CD4-positive, alpha-beta T cell treated with Interleukin-6 for 4 hours (primary cell): ENCODE data around the gene SFXN3.

Experiments used
- DNase-seq: peaks from one replicate; pipeline ENCODE4 v3.0.0-alpha.2; 2020; ENCODE audit warnings: mixed read lengths

The SFXN3 gene

GRCh38 chr10:101060951-101061623 lies 30.1 kb downstream of the SFXN3 start:
- DNase-seq = peak; percentile 92

DNA sequence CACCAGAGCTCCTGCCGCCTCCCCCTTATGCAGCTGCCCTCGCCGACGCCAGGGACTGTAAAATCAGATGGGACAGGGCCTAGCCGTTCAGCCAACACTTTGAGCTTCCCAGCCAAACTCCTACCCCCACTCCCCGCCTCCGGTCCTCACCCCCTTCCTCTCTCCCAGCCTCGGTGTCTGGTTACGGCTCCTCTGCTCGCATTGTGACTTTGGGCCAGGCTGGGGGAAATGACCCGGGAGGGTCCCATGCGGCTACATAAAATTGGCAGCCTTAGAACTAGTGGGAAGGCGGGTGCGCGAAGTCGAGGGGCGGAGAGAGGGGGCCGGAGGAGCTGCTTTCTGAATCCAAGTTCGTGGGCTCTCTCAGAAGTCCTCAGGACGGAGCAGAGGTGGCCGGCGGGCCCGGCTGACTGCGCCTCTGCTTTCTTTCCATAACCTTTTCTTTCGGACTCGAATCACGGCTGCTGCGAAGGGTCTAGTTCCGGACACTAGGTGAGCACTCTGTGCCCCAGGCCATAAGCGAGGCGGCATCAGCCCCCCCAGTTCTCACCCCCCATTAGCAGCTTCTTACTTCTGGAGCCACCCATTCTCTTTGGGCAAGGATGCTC lies 30.7 kb downstream of the SFXN3 start, which contains the start of gene KAZALD1:
Gene KAZALD1, plus strand, starts transcription at position 366 of the 608 bp plus-strand sequence. CDS start 604 bp downstream, outside the sequence.
- no peak for DNase-seq

- DNase-seq = peak; percentile 67
Observed at GRCh38 chr10:101062232-101063049, 31.4 kb downstream of the SFXN3 start.

GRCh38 chr10:101063050-101063525 lies 32.1 kb downstream of the SFXN3 start:
- no peak for DNase-seq

DNA sequence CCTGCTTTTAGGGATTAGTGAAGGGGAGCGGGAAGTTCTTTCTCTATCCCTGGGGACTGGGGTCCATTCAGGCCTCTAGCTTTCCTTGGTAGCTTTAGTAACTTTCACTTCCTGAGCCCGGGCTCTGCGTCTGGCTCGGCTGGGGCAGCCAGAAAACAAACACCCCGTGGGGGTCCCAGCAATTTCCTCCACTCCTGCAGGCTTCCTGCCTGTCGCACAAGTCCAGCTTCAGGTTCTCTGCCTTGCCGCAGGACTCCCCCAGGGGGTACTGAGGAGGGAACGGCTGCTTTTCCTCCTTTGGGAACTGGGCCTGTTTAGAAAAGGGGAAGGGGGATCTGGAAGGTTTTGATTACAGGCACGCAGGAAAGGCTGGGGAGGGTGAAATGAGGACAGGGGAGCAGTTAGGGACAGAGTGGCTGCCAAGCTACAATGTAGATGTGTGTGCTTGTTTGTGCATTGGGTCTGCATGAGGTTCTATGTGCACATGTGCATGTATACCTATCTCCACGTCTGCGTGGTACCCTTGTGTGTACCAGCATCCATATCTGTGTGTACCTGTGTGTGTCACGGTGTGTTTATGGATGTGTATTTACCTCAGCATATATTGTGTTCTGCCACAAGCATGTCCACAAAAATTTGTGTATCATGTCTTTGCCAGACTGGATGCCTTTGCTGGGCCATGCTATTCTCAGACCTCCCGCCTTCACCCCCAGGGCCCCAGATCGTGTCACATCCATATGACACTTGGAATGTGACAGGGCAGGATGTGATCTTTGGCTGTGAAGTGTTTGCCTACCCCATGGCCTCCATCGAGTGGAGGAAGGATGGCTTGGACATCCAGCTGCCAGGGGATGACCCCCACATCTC lies 32.7 kb downstream of the SFXN3 start:
- no peak for DNase-seq

DNA sequence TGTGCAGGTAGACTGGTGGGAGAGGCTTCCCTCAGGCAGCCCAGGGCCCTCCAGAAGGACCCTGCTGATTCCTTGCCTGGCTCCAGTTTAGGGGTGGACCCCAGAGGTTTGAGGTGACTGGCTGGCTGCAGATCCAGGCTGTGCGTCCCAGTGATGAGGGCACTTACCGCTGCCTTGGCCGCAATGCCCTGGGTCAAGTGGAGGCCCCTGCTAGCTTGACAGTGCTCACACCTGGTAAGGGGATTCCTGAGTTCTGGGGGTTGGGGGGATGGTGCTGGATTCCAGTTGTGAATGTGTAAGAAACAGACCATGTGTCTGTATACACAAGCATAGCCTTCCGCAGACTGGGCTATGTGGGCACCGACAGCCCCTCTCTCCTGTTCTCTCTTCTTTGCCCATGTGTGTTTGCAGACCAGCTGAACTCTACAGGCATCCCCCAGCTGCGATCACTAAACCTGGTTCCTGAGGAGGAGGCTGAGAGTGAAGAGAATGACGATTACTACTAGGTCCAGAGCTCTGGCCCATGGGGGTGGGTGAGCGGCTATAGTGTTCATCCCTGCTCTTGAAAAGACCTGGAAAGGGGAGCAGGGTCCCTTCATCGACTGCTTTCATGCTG lies 33.5 kb downstream of the SFXN3 start:
- DNase-seq = no peak

DNA sequence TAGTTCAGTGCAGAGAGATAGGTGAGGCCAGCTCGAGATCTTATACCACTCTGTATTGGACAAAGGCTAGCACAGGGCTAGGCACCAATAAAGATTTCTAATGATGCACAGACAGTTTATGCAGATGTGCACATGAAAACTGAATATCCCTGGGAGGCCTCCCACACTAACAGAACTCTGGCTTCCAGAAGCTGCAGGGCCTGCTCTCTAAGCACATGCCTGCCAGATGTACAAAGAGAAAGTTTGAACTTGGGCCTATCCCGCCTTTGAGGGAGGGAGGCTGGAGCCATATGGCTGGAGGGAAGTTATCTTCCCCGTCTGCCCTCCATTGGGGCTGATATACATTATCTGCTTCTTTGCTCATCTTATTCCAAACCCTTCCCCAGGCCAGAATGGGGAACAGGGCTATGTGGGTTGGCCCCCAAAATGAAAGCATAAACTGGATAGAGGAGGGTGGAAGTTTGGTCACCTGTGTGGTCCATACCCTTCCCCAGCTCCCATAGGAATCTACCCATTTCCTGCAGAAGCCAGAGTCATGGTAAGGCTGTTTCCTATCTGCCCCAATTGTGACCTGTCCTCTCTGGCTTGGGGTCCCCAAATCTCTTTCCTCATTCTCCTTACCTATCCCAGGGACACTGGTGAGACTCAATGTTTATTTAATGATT lies 34.6 kb downstream of the SFXN3 start:
- no peak for DNase-seq

DNA sequence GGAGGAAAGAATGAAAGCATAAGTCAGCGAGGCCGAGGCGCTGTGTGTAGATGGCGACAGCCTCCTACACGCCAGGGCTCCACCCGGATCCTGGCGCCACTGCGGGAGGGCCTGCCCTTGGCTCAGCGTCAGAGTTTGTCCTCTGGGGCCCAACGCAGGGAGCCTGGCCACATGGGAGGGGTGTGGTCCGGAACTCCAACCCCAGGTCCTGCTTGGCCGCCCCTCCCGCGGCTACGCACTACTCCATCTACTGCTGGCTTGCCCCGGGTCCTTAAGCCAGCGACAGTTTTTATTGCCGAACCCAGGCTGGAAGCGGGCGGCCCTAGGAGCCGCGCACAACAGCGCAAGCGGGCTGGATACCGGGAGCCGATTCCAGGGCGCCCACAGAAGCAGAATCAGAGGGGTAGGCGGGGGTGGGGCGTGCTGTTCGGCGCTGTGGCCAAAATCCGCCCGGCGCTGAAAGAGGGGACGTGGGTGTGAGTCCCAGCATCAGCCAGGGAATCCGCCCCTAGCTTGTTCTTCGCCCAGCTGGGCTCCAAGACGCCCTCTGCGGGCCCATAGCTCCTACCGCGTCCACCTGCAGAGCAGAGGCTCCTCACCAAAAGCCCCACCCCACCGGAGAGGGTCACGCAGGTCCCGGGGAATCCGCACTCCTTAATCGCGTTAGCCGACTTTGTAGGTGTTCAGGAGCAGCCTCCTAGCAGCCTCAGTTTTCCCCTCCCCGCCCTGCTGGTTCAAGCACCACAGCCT lies 35.3 kb downstream of the SFXN3 start:
- peak; percentile 69 for DNase-seq

DNA sequence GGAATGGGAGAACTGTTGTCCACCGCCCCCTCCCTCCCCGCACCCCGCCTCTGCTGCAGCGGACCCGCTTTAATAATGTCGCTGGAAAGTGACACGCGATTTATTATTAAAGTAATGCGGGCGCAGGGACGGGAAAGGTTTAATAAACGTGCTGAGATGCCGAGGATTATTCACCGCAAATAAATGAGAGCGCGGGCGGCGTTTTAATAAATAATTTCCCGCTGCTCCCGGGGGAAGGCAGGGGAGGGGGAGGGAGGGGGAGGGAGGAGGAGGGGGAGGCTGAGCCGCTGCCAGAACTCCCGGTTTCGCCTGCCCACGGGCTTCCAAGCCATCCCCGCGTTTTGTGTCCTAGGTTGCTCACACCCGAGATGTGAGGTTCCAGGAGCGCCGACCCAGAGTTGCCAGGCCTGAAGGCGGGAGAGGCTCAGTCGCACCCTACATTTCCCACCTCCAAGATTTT lies 35.9 kb downstream of the SFXN3 start:
- no peak for DNase-seq

GRCh38 chr10:101067356-101068083 lies 36.5 kb downstream of the SFXN3 start:
- DNase-seq = peak; percentile 81

DNA sequence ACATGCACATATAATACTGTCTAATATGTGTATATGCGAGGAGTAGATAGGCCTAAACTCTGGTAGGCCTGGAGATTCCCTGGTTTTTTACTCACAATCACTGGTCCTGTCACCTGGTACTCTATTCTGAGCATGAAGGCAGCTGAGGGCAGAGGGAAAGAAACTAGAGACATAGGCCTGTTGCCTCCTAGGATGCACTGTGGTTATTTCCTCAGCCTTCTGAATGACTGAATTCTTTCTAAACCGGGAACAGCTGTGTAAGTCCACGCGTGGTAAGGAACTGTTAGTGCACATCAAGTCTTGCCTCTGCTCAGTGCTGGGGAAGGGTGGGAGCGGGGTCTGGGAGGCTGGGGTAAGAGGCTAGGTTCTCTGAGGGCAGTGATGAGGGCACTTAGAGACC lies 38.4 kb downstream of the SFXN3 start:
- DNase-seq = no peak

- DNase-seq = no peak
Observed at GRCh38 chr10:101070098-101070497, 39.1 kb downstream of the SFXN3 start.

DNA sequence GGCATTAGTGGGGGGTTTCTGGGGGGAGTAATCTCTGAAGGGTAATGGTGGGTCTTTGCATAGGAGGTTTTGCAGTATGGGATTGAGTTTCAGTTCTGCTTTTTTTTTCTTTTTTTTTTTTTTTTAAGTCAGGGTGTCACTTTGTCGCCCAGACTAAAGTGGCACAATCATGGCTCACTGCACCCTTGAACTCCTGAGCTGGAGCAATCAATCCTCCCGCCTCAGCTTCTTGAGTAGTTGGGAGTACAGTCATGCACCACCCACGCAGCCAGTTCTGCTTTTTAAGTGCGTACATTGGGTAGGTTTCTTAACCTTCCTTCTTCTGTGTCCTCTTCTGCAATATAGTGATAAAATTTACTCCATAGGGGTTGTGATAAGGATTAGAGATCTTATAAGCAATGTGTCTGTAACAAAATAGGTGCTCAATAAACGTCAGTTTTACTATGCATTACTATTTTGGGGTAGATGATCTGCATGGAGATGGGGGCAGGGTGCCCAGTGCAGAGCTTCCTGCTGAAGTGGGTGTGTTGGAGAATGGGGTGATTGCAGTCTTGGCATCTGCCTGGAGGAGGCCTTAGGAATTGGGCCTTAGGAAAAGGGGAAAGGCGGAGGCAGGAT lies 40.3 kb downstream of the SFXN3 start:
- no peak for DNase-seq

DNA sequence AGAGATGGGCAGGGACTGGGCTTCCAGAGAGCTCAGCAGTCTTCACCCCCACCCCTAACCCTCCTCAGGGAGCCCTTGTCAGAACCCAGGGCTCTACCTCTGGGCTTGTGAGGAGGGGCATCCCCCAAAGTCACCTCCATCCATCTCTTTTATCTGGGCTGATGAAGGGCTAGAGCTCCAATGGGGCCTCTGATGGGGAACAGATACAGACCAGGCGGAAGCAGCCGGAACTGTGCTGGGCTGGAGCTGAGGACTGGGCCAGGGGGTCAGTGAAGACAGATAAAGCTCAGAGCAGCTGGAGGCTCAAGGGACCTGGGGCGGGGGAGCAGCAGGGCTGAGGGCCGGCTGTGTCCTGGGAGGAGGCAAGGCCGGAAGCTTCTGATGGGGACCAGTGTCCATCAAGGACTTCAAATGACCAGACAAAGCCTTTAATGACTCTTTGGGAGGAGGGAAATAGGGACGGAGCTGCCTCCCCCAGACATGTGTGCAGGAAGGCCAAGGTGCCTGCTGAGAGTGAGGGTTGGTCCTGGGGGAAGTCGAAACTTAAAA lies 40.9 kb downstream of the SFXN3 start:
- no peak for DNase-seq

DNA sequence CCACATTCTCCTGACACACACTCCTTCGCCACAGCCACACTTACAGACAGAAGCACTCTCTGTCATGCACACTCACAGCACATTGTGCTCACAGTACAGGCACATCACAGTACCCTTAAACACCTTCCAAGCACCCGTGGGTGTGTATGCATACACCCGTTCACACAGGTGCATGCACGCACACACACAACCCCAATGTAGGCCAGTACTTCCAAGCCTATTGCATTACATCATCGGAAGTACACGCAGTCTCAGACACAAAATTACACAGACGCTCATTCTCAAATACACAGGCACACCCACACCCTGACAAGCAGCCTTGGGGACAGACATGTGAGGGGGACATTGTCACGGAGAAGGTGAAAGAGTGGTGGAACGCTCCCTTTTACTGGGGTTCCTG lies 41.9 kb downstream of the SFXN3 start:
- DNase-seq = no peak

- no peak for DNase-seq
Observed at GRCh38 chr10:101073631-101074030, 42.6 kb downstream of the SFXN3 start.

DNA sequence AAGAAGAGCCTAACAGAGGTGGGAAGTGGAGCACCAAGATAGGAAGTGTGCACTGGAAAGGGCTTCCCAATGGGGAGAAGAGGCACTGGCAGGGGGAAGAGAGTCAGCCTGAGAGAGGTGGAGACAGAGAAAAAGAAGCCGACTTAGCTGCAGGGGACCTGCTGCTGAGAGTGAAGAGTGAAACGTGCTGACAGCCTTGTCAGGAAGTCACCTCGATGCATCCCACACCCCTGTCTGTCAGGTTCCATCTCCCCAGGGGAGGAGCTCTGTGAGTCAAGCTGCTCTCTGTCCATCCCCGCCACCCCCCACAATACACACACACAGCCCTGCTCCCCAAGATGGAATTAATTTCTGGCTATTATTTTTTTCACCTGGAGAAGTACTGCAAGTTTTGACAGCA lies 44.7 kb downstream of the SFXN3 start:
- DNase-seq = no peak

DNA sequence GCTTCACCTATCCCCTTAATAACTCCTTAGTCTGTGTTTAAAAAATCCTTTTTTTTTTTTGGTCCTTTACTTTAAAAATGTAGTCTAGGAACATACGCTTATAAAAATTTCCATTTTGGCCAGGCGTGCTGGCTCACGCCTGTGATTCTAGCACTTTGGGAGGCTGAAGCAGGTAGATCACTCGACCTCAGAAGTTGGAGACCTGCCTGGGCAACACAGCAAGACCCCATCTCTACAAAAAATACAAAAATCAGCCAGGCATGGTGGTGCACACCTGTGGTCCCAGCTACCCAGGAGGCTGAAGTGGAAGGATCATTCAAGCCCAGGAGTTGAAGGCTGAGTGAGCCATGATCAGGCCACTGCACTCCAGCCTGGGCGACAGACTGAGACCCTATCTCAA lies 45.6 kb downstream of the SFXN3 start:
- DNase-seq = no peak

GRCh38 chr10:101079874-101080273 lies 48.8 kb downstream of the SFXN3 start:
- no peak for DNase-seq
